ENCODE measurements around the gene ITPR2. TPM values are rescaled to one million over a fixed set of nuclear protein-coding genes. Genes with fewer than 3 reads are reported as not detected.
"Not testable (repeated sequence)": the region's sequence is repeated elsewhere in the genome, so short reads cannot be mapped to it uniquely, and the experiment has no call there.

Gene ITPR2
- total RNA-seq, 1 donor from 2014 or later = 64.0 TPM

DNA sequence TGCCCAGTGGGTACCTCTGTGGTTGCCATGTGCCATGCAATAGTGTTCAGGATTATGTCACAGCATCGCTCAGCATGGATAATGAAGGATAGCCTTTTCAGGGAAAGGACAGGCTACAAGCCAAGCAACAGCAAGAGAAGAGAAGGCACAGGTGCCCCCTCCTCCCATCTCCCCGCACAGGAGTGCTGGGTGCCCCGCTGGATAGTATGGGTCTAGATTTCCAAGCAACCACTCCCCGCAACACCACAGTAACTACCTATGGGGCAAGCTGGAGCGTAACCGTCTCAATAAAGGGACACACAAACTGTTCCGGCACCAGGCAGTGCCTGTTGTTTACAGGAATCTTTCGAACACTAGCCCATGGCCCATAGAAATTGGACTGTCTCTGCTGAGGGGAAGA lies 222.2 kb downstream of the ITPR2 start:
- H3K27me3 ChIP-seq (ENCODE audit: low read depth) = no peaks in the 10 kb centered on the region
- H3K36me3 ChIP-seq = no peaks in the 10 kb centered on the region
- H3K4me3 ChIP-seq = no peak overlapping the region
- ATAC-seq = no peak
- H3K9me3 ChIP-seq = no peaks in the 10 kb centered on the region
- no peak overlapping the region for H3K27ac ChIP-seq
- H3K4me1 ChIP-seq = no peaks in the 10 kb centered on the region
- TF ChIP-seq, protein P1, sequence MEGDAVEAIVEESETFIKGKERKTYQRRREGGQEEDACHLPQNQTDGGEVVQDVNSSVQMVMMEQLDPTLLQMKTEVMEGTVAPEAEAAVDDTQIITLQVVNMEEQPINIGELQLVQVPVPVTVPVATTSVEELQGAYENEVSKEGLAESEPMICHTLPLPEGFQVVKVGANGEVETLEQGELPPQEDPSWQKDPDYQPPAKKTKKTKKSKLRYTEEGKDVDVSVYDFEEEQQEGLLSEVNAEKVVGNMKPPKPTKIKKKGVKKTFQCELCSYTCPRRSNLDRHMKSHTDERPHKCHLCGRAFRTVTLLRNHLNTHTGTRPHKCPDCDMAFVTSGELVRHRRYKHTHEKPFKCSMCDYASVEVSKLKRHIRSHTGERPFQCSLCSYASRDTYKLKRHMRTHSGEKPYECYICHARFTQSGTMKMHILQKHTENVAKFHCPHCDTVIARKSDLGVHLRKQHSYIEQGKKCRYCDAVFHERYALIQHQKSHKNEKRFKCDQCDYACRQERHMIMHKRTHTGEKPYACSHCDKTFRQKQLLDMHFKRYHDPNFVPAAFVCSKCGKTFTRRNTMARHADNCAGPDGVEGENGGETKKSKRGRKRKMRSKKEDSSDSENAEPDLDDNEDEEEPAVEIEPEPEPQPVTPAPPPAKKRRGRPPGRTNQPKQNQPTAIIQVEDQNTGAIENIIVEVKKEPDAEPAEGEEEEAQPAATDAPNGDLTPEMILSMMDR (IDR thresholded peaks at IDR 0.05) = no peak
- DNase-seq = no peak
- intact Hi-C loops (cut with DNase I) = no loop called here

GRCh38 chr12:26609986-26610385 lies 223.0 kb downstream of the ITPR2 start:
- DNase-seq (no peak), ATAC-seq (no peak)
- intact Hi-C loops (cut with DNase I) = no loop called here

DNA sequence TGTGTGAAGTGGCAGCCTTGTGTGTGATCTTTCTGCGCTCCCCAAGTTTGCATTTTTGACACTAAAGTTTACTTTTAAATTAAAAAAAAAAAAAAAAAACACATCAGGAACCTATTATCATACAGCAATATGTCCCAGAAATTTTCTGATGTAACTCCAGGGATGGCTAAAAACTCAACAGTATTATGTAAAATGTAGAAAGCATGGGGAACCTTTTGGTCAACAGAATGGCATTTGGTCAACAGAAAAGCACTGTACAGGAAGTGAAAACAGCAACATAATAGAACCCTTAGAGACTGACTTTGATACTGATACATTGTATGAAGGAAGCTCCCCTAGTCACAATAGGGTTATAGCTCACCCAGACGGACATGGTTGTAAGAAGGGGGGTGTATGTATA lies 224.3 kb downstream of the ITPR2 start:
- no peak for DNase-seq
- no peaks in the 10 kb centered on the region for H3K9me3 ChIP-seq
- no peak for ATAC-seq
- H3K4me3 ChIP-seq = no peak overlapping the region
- intact Hi-C loops (cut with DNase I) = no loop called here
- no peaks in the 10 kb centered on the region for H3K4me1 ChIP-seq
- H3K27me3 ChIP-seq (ENCODE audit: low read depth) = no peaks in the 10 kb centered on the region
- no peak overlapping the region for H3K27ac ChIP-seq
- H3K36me3 ChIP-seq = no peaks in the 10 kb centered on the region
- TF ChIP-seq, protein P1 (IDR thresholded peaks at IDR 0.05) = no peak

More at GRCh38 chr12:26609986-26610385, 223.0 kb downstream of the ITPR2 start:
- H3K27me3 ChIP-seq (ENCODE audit: low read depth) = no peaks in the 10 kb centered on the region
- no peaks in the 10 kb centered on the region for H3K9me3 ChIP-seq
- H3K27ac ChIP-seq = no peak overlapping the region
- H3K4me1 ChIP-seq = no peaks in the 10 kb centered on the region
- no peak overlapping the region for H3K4me3 ChIP-seq
- H3K36me3 ChIP-seq = no peaks in the 10 kb centered on the region
- TF ChIP-seq, protein P1 (IDR thresholded peaks at IDR 0.05) = no peak

GRCh38 chr12:26608273-26608672 lies 224.7 kb downstream of the ITPR2 start:
- DNase-seq (no peak), ATAC-seq (no peak)
- H3K9me3 ChIP-seq = no peaks in the 10 kb centered on the region
- H3K27ac ChIP-seq = no peak overlapping the region
- TF ChIP-seq, protein P1 (IDR thresholded peaks at IDR 0.05) = no peak
- intact Hi-C loops (cut with DNase I) = no loop called here
- no peaks in the 10 kb centered on the region for H3K36me3 ChIP-seq
- no peaks in the 10 kb centered on the region for H3K4me1 ChIP-seq
- no peak overlapping the region for H3K4me3 ChIP-seq
- H3K27me3 ChIP-seq (ENCODE audit: low read depth) = no peaks in the 10 kb centered on the region

GRCh38 chr12:26606911-26607310 lies 226.1 kb downstream of the ITPR2 start:
- peaks cover 7% of the 10 kb centered on the region for H3K36me3 ChIP-seq
- no peaks in the 10 kb centered on the region for H3K4me1 ChIP-seq
- intact Hi-C loops (cut with DNase I) = no loop called here
- no peak overlapping the region for H3K4me3 ChIP-seq
- ATAC-seq (no peak), DNase-seq (no peak)
- H3K27ac ChIP-seq = no peak overlapping the region
- no peaks in the 10 kb centered on the region for H3K9me3 ChIP-seq
- H3K27me3 ChIP-seq (ENCODE audit: low read depth) = no peaks in the 10 kb centered on the region
- TF ChIP-seq, protein P1 (IDR thresholded peaks at IDR 0.05) = no peak

DNA sequence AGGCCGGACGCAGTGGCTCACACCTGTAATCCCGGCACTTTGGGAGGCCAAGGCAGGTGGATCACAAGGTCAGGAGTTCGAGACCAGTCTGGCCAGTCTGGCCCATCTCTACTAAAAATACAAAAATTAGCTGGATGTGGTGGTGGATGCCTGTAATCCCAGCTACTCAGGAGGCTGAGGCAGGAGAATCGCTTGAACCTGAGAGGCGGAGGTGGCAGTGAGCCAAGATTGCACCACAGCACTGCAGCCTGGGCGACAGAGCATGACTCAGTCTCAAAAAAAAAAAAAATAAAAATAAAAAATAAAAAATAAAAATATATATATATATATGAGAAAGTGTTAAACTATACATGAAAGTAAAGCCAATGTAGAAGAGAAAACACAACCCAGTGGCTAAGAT lies 228.2 kb downstream of the ITPR2 start:
- H3K27ac ChIP-seq; DNase-seq; ATAC-seq; H3K27me3 ChIP-seq (ENCODE audit: low read depth); H3K4me3 ChIP-seq; H3K9me3 ChIP-seq; intact Hi-C loops (cut with DNase I); H3K4me1 ChIP-seq: not testable (repeated sequence)
- peaks cover 12% of the 10 kb centered on the region for H3K36me3 ChIP-seq
